GM18868 (cell line): ENCODE results near the gene OR1N1.
"Not testable (repeated sequence)": the region's sequence is repeated elsewhere in the genome, so short reads cannot be mapped to it uniquely, and the experiment has no call there.

Experiments
- ATAC-seq: cut with Tn5 transposase; IDR thresholded peaks from one replicate; pipeline ENCODE4 v1.9.1; 2021; ENCODE audit warnings: mild to moderate bottlenecking, moderate library complexity; ENCODE audit not compliant: unreplicated experiment

The OR1N1 gene, protein sequence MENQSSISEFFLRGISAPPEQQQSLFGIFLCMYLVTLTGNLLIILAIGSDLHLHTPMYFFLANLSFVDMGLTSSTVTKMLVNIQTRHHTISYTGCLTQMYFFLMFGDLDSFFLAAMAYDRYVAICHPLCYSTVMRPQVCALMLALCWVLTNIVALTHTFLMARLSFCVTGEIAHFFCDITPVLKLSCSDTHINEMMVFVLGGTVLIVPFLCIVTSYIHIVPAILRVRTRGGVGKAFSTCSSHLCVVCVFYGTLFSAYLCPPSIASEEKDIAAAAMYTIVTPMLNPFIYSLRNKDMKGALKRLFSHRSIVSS

DNA sequence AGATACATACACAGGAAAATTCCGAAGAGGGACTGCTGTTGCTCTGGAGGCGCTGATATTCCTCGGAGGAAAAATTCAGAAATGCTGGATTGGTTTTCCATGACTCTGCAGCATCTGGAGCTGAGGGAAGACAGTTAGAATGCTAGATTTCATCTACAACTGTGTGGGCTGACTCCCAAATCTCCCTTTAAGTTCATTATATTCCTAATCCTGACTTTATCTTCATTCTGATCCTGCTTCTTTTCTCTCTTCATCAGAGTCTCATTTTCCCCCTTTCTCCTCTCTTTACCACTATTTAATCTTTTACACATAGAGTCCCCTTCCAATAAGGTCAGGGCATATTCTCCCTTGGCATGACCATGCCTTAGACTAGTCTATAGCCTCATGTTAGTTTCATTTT lies at the start of gene OR1N1:
Gene OR1N1, minus strand, starts transcription at position 101 of the 400 bp plus-strand sequence. Its CDS starts 0 bp downstream, at position 101.
- no peak for ATAC-seq

DNA sequence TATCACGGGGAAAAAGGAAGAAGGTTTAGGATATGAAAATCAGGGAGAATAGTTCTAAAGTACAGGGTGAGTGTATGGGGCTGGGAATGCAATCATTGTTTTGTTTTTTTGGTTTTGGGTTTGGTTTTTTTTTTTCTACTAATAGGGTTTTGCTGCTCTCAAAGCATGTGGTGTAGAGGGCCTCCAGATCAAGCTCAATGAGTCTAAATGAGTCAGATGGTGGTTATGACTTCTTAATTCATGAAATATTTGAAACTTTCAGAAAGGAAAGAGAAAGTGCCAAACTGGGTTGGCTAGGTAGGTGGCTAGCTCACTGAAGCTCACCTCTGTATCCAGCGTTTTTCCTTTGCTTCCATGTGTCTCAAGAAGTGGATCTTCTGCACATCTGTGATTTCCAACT lies 45.4 kb upstream of the OR1N1 start:
- no peak for ATAC-seq

DNA sequence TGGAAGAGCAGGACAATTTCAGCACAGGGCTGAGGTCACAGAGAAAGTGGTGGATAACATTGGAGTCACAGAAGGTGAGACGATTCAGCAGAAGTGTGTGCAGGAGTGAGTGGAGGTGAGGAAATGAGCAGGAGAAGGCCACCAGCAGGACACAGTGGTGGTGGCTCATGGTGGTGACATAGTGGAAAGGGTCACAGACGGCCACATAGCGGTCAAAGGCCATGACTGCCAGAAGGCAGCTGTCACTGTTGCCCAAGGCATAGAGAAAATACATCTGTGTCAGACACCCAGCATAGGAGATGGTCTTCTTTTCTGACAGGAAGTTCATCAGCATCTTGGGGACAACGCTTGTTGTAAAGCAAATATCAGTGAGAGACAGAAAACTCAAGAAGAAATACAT lies 40.8 kb upstream of the OR1N1 start:
- no peak for ATAC-seq

DNA sequence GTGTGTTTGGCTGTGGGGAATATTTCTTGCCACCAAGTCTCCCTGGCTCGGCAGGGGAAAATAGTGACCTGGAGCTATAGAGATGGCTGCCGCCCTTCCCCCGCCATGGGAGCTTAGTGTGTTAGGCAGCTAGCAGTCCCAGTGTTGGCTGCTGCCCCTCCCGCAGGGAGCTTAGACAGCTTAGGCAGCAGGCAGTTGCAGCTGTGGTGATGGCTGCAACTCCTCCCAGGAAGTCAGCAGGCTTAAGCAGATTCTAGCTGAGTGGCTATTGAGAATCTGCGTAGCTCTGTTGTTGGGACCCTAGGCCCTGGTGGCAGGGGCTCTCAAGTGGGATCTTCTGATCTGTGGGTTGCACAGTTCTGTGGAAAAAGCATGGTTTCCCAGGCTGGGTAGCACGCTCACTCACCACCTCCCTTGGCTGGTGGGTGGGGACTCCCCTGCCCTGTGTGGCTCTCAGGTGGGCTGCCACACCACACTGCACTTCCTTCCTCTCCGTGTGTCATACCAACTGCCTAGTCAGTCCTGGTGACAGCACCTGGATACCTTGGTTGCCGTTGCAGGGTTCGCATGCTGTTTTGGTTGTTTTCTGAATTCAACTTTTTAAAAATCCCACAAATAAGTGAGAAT lies 35.2 kb upstream of the OR1N1 start:
- ATAC-seq = no peak

DNA sequence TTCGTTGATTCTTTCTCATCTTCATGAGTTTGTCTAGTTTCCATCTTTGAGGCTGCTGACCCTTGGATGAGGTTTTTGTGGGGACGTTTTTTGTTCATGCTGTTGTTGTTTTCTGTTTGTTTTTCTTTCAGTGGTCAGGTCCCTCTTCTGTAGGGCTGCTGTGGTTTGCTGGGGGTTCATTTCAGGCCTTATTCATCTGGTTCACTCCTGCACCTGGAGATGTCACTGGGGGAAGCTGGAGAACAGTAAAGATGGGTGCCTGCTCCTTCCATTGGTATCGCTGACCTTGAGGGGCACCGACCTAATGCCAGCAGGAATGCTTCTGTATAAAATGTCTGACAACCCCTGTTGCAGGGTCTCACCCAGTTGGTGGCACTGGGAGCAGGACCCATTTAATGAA lies 34.4 kb upstream of the OR1N1 start:
- no peak for ATAC-seq

DNA sequence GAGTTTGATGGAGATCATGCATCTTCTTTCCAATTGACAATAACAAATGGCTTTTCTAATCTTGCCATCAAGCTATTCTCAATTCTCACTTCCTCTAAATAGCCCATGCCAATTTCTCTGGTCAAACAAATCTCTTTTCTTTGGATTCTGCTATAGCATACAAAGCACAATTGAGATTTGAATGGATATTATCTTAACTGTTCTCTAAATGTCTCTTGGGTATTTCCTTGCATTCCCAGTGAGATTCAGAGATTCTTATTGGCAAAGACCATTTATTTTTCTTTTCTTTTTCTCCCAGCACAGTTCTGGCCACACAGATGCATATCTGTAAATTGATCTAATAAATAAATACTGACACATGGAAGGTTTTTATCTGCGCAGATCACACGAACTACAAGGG lies 25.7 kb upstream of the OR1N1 start, which contains the start of gene OR1N2:
Gene OR1N2, plus strand, starts transcription at position 301 of the 400 bp plus-strand sequence. CDS start 100 bp downstream, outside the sequence.
- no peak for ATAC-seq

DNA sequence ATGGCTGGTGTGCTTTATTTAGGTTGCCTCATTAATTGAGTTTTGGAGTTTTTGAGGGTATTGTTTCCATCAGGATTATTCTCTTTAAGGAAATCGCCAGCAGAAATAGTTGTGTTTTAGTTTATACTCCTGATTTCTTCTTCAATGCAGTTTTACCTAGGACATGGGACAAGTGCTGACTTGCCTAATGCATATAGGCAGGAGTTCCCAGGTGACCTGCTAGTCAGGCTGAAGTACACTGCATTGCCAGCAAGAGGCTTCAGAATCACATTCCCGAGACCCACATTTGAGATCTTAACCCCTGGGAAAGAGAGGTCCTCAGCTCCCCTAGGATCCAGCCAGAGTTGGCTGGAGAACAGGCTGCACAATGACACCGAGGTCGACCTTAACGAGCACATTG lies 24.3 kb upstream of the OR1N1 start:
- no peak for ATAC-seq

DNA sequence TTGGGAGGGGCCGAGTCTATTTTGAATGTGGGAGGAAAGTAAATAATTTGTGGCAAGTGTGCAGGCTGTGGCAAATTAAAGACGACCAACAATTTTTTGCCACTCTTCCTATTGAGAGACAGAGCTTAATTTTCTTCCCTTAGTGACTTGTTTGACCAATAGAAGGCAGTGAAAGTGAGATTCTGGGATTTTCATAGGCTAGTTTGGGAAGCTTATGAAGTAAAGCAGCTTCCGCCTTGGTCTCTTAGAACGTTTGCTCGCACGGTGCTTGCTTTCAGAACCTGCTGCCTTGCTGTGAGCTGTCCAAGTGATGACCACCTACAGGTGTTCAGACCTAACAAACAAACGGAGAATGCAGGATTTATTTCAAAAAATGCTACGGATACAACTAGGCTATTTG lies 19.1 kb upstream of the OR1N1 start:
- ATAC-seq = no peak

DNA sequence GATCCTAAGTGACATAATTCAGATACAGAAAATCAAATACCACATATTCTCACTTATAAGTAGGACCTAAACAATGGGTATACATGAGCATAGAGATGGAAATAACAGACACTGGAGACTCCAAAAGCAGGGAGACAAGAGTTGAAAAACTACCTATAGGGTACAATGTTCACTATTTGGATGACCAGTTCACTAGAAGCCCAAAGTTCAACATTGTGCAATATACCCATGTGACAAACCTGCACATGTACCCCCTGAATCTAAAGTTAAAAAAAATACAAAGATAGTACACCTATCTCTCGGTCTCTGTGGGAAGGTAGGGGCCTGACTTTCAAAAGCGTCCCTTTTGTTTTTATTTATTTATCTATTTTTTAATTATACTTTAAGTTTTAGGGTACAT lies 11.7 kb upstream of the OR1N1 start:
- no peak for ATAC-seq

DNA sequence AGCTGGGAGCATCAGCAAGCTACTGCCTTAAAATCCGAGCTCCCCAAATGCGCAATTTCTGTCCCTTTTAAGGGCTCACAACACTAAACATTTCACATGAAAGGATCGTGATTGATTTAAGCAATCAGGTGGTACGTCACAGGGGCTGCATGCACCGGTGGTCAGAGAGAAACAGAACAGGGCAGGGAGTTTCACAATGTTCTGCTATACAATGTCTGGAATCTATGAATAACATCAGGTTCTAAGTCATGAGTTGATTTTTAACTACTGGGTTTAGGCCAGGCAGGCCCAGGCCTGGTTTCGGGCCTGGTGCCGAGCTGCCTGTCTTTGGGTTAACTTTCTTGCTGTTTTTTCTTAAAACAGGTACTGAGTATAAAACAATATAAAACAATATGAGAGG lies 10.0 kb upstream of the OR1N1 start:
- not testable (repeated sequence) for ATAC-seq

DNA sequence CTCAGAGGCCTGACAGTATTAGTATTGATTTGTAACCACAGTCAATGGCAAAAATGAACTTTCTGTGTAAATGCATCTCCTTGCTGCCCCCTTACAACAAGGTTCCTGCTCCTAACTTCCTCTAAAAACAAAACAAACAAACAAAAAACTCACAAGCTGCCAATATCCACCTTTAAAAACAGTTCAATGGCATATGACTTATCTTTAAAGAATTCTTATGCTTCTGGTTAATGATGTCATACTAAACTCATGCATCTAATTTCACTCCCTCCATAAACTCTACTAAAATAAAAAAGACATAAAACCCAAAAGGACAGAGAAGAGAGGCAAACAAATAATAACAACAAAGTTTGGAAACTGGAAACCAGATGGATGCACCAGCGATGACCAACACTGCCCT lies 9.0 kb upstream of the OR1N1 start:
- no peak for ATAC-seq

DNA sequence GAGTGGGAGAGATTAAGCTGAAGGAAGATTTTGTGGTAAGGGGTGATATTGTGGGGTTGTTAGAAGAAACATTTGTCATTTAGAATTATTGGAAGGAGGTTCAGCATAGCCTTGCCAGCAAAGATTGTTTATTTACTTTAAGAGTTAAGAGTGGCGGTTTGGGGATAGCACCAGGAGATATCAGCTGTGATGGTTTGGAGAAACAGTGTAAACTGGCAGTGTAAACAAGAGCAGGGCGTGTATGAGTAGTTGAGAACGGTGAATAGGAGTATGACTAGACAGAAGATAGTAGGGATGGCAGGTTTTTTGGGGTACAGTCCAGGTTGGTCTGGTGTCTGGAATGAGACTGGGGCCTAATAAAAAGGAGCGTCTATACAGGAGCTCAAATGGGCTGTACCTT lies 4.1 kb upstream of the OR1N1 start:
- not testable (repeated sequence) for ATAC-seq

DNA sequence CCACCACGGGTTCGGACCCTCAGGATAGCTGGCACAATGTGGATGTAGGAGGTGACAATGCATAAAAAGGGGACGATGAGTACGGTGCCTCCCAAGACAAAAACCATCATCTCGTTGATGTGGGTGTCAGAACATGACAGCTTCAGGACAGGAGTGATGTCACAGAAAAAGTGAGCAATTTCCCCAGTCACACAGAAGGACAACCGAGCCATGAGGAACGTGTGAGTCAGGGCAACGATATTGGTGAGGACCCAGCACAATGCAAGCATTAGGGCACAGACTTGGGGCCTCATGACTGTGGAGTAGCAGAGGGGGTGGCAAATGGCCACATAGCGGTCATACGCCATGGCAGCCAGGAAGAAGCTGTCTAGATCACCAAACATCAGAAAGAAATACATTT lies 491 bp downstream of the OR1N1 start:
- ATAC-seq = no peak

DNA sequence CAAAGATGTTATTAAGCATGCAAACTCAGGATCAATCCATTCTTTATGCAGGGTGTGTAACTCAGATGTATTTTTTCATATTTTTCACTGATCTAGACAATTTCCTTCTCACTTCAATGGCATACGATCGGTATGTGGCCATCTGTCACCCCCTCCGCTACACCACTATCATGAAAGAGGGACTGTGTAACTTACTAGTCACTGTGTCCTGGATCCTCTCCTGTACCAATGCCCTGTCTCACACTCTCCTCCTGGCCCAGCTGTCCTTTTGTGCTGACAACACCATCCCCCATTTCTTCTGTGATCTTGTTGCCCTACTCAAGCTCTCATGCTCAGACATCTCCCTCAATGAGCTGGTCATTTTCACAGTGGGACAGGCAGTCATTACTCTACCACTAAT lies 7.7 kb downstream of the OR1N1 start:
- no peak for ATAC-seq

DNA sequence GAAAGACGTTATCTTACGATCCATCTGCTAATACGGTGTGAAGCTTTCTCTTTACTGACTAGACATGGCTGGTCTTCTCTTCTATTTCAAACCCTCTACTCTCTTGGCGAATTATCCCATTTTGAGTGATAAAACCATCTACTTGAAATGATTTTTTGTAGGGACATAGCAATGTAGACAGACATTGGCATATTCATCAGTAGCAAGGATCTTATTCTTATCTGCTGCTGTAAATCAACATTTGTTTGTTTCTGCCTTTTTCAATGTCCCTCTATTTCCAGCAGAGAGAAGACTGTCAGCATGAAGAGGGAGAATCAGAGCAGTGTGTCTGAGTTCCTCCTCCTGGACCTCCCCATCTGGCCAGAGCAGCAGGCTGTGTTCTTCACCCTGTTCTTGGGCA lies 8.3 kb downstream of the OR1N1 start, which contains the start of gene OR1J4:
Gene OR1J4, plus strand, starts transcription at position 301 of the 400 bp plus-strand sequence. Its CDS starts 0 bp downstream, at position 301.
- no peak for ATAC-seq

DNA sequence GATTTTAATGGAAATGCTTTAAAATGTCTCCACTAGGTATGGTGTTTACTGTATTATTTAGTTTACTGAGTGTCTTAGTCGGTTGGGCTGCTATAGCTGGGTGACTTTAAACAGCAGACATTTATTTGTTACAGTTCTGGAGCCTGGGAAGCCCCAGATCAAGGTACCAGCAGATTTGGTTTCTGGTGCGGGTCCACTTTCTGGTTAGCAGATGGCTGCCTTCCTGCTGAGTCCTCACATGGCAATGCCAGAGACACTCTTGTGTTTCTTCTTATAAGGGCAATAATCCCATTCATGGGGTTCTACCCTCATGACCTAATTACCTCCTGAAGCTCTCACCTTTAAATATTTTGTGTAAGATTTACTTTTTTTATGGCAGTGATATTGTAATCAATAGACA lies 8.9 kb downstream of the OR1N1 start:
- ATAC-seq = no peak

DNA sequence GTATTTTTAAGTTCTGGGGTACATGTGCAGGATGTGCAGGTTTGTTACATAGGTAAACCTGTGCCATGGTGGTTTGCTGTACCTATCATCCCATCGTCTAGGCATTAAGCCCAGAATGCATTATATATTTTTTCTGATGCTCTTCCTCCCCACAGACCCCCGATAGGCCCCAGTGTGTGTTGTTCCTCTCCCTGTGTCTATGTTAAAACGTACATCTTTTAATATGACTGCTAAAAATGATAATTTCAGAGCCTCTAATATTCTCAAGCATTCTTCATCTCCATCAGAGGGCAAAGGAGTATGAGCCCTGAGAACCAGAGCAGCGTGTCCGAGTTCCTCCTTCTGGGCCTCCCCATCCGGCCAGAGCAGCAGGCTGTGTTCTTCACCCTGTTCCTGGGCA lies 16.6 kb downstream of the OR1N1 start, which contains the start of gene OR1J2:
Gene OR1J2, plus strand, starts transcription at position 301 of the 400 bp plus-strand sequence. Its CDS starts 0 bp downstream, at position 301.
- no peak for ATAC-seq

DNA sequence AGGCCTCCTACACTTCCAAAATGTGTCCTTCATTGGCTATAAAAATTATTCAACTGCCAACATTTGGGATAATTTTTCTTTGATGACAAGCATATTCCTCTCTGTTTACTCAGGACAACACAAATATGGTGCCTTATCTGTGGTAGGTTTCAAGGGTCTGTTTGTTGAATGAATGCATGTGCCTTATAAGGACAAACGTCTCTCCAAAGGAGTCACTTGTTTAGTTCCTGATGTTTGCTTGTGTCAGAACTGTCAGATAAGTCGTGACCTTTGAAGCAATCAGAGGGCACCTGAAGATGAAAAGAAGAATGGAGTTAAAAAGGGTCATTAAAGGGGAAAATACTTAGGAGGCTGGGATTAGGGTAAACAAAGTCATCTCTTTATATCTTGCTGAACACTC lies 20.1 kb downstream of the OR1N1 start:
- no peak for ATAC-seq

DNA sequence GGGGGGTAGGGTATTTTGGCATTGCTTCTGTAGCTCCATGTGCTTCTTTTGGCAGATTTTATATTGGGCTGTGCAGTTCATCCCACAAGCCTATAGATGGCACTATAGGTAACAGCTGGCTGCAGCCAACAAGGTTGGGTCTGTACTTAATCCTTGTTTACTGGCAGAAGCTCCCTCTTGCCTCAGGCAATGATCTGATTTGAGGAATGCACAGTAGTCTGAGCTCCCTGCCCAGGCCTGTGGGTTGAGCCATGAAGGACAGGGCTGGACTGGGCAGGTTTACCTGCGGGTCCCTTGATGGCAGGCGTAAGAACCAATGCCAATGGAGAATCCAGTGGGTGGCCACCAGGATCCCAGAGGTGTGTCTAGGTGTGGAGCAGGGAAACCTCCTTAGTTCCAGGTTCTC lies 28.2 kb downstream of the OR1N1 start:
- ATAC-seq = peak; percentile 74

DNA sequence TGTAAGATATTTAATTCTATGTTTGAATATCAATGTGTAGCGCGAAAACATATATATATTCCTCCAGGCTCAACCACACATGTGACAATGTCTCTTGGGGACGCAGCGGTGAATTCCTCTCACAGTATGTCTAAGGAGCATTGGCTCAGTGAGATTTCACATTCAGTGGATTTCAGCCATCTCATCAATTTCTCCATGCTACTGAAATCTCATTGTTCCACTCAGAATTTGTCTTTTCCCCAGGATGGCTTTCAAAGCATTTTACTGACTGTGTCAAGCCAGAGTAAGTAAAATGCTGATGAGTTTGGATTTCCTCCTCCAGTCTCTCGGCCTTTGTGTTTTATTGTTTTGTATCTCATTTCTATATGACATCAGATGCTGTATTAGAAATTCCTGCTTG lies 48.0 kb downstream of the OR1N1 start:
- no peak for ATAC-seq

DNA sequence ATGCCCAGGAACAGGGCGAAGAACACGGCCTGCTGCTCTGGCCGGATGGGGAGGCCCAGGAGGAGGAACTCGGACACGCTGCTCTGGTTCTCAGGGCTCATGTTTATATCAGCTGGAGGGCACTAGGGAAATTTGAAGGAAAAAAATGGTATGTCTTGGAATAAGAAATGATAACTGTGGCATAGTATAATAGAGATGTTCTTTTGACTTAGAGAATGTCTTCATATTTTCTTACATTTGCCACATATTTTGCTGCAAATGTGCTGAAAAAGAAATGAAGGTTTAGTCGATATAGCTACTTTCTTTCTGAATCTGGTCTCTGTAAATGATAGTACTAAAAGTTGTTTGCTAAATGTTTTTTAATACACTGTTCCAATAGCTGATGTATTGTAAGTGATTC lies 49.3 kb downstream of the OR1N1 start, which contains the start of gene OR1J1:
Gene OR1J1, minus strand, starts transcription at position 101 of the 400 bp plus-strand sequence. Its CDS starts 0 bp downstream, at position 101.
- ATAC-seq = no peak

DNA sequence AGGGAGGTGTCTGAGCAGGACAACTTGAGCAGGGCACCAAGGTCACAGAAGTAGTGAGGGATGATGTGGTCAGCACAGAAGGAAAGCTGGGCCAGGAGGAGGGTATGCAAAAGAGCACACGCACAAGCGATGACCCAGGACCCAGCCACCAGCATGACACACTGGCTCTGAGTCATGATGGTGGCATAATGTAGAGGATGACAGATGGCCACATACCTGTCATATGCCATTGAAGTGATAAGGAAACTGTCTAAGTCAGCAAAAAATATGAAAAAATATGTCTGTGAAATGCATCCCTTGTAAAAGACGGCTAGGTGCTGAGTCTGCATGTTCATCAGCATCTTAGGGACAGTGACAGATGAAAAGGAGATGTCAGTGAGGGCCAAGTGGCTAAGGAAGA lies 49.7 kb downstream of the OR1N1 start:
- ATAC-seq = no peak
